GM19372 (cell line): ENCODE measurements around the gene MCTS1.
A peak's percentile ranks its signal among the peaks of the same experiment; 100 is the strongest.
"Not testable (repeated sequence)": the region's sequence is repeated elsewhere in the genome, so short reads cannot be mapped to it uniquely, and the experiment has no call there.

Experiments
- ATAC-seq: cut with Tn5 transposase; IDR thresholded peaks from one replicate; pipeline ENCODE4 v1.9.1; 2021; ENCODE audit warnings: mild to moderate bottlenecking, low read depth, moderate library complexity; ENCODE audit not compliant: unreplicated experiment

MCTS1 gene

DNA sequence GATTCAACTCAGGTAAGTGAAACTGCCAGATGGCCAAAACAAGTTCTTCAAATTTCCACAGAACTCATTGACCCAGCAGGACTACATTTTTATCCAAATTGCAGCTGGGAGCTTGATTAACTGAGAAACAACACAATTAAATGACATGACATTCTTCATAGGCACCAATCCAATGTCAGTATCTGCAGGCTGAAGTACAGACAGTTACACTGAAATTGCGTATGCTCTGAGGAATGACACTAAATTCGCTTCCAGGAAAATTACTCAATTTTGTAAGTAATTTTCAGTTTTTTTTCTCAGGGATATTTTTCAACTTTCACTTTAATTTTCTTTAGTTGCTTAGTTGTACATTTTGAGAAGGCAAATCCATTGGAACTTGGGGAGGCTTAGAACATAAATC, 21.5 kb downstream of the MCTS1 start:
- no peak for ATAC-seq

- peak; percentile 94 for ATAC-seq
Observed at GRCh38 chrX:120629667-120630537, 26.0 kb downstream of the MCTS1 start, which contains the start of gene C1GALT1C1. C1GALT1C1 (minus strand) TSS chrX:120630054; CDS start chrX:120627166, 2,888 bp downstream.

DNA sequence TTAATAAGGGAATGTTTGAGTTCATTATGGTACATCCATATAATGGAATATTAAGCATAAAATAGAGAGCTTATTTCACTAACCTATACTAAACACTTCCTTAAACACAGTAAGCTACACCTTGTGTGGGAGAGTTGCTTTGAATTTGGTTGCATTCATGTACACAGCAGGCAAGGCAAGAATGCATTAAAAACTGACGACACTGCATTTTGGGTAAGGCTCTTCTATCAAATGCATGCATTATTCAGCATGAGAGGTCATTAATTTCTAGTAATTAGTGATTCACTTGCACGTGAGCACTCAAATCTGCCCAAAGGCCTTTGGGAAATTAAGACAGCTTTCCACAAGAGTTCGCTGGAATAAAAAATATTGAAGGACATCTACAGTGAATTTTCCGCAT, 34.7 kb downstream of the MCTS1 start:
- no peak for ATAC-seq

- ATAC-seq: no peak
Observed at GRCh38 chrX:120642871-120643270, 39.0 kb downstream of the MCTS1 start.

DNA sequence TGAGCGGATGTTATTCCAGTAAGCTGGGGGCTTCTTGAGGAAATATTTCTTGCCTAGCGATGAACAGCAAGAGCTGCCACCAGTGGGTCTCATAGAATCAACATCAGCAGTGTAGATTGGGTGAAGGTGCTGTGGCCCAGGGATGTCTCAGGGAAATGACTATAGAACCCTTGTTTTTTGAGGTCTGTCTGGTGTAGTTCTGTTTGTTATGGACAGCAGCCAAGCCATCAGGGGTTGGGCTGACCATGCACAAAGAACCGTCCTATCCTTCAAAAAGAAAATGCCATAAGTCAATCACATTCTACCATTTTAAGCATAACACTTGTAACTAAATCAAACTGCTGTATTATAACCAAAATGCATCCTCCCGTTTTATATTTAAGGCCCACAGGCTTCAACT, 43.2 kb downstream of the MCTS1 start:
- no peak for ATAC-seq

DNA sequence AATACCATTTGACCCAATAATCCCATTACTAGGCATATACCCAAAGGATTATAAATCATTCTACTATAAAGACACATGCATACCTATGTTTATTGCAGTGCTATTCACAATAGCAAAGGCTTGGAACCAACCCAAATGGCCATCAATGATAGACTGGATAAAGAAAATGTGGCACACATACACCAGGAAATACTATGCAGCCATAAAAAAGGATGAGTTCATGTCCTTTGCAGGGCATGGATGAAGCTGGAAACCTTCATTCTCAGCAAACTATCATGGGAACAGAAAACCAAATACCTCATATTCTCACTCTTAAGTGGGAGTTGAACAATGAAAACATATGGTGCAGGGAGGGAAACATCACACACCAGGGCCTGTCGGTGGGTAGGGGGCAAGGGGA, 48.4 kb downstream of the MCTS1 start:
- ATAC-seq: not testable (repeated sequence)

DNA sequence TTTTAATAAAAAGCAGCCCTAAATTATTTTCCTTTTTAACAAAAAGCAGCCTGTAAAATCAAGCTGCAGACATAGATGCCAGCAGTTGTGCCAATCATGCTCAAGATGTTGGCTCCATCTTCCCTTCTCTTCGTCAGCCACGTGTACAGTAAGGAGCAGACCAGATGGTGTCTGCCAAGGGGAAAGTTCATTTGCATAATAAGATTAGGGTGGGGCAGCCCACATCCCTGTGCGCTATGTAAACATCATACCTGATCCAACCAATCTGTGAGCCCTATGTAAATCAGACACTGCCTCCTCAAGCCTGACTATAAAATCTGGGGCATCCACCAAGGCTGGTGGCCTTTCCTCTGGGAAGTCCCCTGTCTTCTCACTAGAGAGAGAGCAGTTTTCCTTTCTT, 49.1 kb downstream of the MCTS1 start:
- ATAC-seq: no peak

- ATAC-seq: no peak
Observed at GRCh38 chrX:120660637-120661036, 56.7 kb downstream of the MCTS1 start.
